ENCODE results near the gene SPDYE17. TPM values are rescaled to one million over a fixed set of nuclear protein-coding genes. Genes with fewer than 3 reads are reported as not detected.
"Not testable (repeated sequence)": the region's sequence is repeated elsewhere in the genome, so short reads cannot be mapped to it uniquely, and the experiment has no call there.

The SPDYE17 gene
- total RNA-seq, 1 donor: not detected

DNA sequence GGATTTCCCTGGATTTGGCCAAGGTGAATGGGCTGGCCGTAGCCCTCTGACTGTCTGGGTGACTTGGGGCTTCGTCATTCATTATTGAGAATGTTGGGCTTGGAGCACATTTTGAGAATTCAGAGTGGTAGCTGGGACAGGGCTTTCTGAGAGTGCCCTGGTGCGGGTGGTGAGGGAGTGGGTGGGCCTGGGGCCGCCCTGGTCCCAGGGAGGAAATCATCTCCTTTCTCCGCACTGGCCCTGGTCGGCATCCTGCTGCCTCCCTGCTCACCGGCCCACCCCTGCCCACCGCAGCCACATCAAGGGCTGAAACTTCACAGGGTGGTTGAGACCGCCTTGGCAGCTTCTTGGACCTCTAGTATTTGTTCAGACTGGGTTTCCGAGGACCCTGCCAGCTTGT lies 49.7 kb downstream of the SPDYE17 start:
- not testable (repeated sequence) for H3K4me3 ChIP-seq (ENCODE audit: low read depth, low read length); DNase-seq (ENCODE audit: low read depth)

DNA sequence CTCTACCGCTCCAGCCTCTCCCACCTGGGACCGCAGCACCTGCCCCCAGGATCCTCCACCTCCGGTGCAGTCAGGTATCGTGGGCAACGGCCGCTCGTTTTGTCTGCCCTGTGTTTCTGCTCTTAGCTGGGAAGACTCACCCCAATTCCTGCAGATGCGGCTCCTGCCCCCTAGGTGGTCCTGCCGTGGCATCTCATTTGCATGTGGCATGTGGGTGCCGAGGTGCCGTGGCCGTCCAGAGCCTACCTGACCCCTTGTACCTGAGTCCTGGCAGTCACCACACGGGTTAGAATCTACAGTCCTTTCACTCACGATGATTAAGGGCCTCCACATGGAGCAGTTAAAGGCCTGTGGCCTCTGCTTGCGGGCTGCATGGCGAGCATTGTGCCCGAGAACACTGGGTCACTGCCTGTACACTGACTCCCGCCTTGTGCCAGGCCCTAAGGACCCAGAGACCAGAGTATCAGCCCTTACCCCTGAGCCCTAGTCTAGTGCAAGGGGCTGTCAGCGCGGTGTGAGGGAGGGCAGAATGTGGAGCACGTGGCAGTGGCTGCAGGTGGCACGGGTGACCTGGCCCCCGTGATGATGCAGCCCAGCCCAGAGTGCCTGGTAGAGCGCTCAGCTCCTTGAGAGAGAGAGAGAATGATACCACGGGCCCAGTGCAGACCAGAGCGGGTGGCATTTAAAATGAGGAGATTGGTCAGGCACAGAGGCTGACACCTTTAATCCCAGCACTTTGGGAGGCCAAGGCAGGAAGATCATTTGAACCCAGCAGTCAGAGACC lies 50.8 kb downstream of the SPDYE17 start:
- not testable (repeated sequence) for H3K4me3 ChIP-seq (ENCODE audit: low read depth, low read length); DNase-seq (ENCODE audit: low read depth)

DNA sequence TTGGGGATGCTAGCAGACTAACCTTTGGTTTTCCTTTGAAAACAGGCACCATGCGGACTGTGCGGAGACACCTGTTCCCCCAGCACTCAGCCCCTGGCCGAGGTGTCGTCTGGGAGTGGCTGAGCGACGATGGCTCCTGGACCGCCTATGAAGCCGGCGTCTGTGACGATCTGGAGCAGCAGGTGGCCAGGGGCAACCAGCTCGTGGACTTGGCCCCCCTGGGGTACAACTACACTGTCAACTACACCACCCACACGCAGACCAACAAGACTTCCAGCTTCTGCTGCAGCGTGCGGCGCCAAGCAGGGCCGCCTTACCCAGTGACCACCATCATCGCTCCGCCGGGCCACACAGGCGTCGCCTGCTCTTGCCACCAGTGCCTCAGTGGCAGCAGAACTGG lies 51.6 kb downstream of the SPDYE17 start:
- H3K4me3 ChIP-seq (ENCODE audit: low read depth, low read length); DNase-seq (ENCODE audit: low read depth): not testable (repeated sequence)

DNA sequence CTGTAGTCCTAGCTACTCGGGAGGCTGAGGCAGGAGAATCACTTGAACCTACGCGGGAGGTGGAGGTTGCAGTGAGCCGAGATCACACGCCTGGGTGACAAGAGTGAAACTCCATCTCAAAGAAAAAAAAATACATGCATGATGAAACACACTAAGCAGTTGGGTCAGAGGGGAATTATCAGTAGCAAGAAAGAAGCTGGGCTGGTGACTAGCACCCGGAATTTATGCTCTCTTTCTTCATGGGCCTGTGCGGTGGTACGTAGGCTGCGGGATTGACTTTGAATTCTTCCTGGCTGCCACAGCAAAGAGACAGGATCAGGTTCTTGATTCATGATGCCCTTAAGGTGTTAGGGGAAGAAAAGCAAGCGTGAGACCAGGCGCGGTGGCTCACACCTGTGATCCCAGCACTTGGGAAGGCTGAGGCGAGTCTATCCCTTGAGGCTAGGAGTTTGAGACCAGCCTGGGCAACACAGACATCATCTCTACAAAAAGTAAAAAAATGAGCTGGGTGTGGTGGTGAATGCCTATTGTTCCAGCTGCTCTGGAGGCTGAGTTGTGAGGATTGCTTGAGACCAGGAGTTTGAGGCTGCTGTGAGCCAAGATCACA lies 54.3 kb downstream of the SPDYE17 start:
- H3K4me3 ChIP-seq (ENCODE audit: low read depth, low read length); DNase-seq (ENCODE audit: low read depth): not testable (repeated sequence)

DNA sequence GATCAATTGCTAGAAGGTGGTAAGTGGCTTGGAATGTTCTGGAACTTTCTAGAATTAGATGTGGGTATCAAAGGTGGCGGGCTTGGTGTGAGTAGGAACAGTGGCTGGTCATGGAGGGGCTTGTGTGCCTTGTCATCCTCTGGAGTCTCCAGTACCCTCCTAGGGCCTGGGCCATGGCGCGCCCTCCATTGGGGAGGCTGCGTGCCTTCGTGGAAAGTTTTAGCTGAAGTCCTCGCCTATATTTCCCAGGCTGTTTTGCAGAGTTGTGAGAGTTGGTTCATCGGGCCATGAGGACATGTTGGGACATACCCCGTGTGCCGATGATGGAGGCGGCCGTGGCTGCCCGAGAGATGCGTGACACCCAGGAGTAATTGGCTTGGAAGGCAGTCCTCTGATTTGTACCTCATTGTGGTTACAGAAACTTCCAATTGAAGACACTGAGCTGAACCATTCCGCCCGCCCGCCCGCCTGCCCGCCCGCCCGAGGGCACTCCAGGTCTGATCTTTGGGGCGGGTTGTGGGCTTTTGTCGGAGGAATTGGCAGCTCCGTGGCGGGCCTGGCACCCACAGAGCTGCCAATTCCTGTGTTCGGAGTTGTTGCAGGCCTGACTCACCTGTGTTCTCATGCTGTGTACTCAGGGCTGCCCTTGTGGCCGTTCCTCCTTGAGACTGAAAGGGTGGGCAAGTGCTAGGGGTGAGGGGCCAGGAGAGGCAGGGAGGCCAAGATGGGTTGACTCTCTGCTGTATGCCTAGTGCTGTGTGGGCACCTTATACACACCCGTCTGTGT lies 57.2 kb downstream of the SPDYE17 start:
- not testable (repeated sequence) for DNase-seq (ENCODE audit: low read depth)

DNA sequence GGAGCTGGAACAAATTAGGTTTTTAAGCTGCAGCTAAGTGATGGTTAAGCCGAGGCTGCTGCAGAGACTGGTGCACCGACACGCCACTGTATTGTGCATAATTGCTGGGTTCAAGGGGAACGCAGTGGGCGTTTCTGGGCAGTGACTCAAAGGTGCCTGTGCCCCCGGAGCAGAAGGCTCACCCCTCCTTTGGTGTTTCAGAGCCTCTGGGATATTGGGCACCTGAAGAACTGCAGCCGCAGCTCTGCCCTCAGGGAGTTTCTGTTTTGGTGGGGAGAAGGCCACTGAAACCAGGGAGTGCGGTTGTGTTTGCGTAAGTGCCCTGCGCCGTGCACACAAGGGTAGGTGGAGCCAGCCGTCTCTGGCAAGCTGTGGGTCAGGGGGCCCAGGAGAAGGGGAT lies 57.8 kb downstream of the SPDYE17 start:
- not testable (repeated sequence) for DNase-seq (ENCODE audit: low read depth); H3K4me3 ChIP-seq (ENCODE audit: low read depth, low read length)

More for the DNA sequence above, 57.2 kb downstream of the SPDYE17 start:
- H3K4me3 ChIP-seq (ENCODE audit: low read depth, low read length): not testable (repeated sequence)

DNA sequence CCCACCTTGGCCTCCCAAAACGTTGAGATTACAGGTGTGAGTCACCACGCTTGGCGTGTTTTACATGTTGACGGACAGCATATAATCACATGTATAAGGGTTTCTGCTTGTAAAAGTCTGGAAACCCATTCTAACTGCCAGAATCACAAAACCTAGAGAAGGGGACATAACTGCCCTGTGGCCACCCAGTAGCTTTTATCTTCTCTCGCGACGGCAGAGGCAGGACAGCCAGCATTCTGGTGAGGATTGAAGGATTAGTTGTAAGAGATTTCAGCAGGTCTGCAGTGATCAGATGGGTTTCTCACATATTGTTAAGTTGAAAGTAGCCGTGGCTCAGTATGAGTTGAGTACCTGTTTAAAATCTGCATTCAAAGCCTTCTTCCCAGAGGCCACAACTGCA lies 59.8 kb downstream of the SPDYE17 start:
- not testable (repeated sequence) for H3K4me3 ChIP-seq (ENCODE audit: low read depth, low read length); DNase-seq (ENCODE audit: low read depth)

Small RNA genes lying within 50 kb of the gene (small RNA-seq; reads per million reads assigned to genes)
- gene RF00019: not detected

Other genes with a start within 250 kb of the SPDYE17 start
- not detected in 2 replicates for gene SPDYE18, start 30.2 kb upstream of the SPDYE17 start, total RNA-seq (ENCODE audit: low replicate concordance)
- 1.4 and 2.0 TPM in 2 replicates for gene CCDC146, start 90.3 kb upstream of the SPDYE17 start, total RNA-seq (ENCODE audit: low replicate concordance)
- 39.3 and 64.4 TPM in 2 replicates for gene FGL2, start 167.5 kb upstream of the SPDYE17 start, total RNA-seq (ENCODE audit: low replicate concordance)